Measurements from ENCODE around the gene MINDY3.
"Not testable (repeated sequence)": the region's sequence is repeated elsewhere in the genome, so short reads cannot be mapped to it uniquely, and the experiment has no call there.

MINDY3 gene

GRCh38 chr10:15859509-15859905 is 800 bp downstream of the MINDY3 start:
- intact Hi-C loops (cut with DNase I): no loop called here
- no peak for DNase-seq

- no peak for DNase-seq
- intact Hi-C loops (cut with DNase I): no loop called here
Observed at GRCh38 chr10:15858861-15859281, 1.4 kb downstream of the MINDY3 start.

GRCh38 chr10:15857107-15857575 is 3.2 kb downstream of the MINDY3 start:
- DNase-seq: no peak
- intact Hi-C loops (cut with DNase I): no loop called here

- DNase-seq: no peak
- intact Hi-C loops (cut with DNase I): no loop called here
Observed at GRCh38 chr10:15856328-15857015, 3.8 kb downstream of the MINDY3 start.

- intact Hi-C loops (cut with DNase I): no loop called here
- DNase-seq: no peak
Observed at GRCh38 chr10:15853800-15854199, 6.5 kb downstream of the MINDY3 start.

- intact Hi-C loops (cut with DNase I): no loop called here
- no peak for DNase-seq
Observed at GRCh38 chr10:15852111-15852557, 8.2 kb downstream of the MINDY3 start.

- DNase-seq; intact Hi-C loops (cut with DNase I): not testable (repeated sequence)
Observed at GRCh38 chr10:15850337-15850978, 9.8 kb downstream of the MINDY3 start.

GRCh38 chr10:15849316-15849715 is 11.0 kb downstream of the MINDY3 start:
- intact Hi-C loops (cut with DNase I): no loop called here
- DNase-seq: no peak

- no peak for DNase-seq
- intact Hi-C loops (cut with DNase I): no loop called here
Observed at GRCh38 chr10:15847481-15847880, 12.8 kb downstream of the MINDY3 start.

- no peak for DNase-seq
- intact Hi-C loops (cut with DNase I): no loop called here
Observed at GRCh38 chr10:15844517-15844916, 15.8 kb downstream of the MINDY3 start.

- intact Hi-C loops (cut with DNase I): no loop called here
- DNase-seq: no peak
Observed at GRCh38 chr10:15843695-15844094, 16.6 kb downstream of the MINDY3 start.

- intact Hi-C loops (cut with DNase I): no loop called here
- no peak for DNase-seq
Observed at GRCh38 chr10:15842556-15843169, 17.6 kb downstream of the MINDY3 start.

GRCh38 chr10:15841696-15842095 is 18.6 kb downstream of the MINDY3 start:
- intact Hi-C loops (cut with DNase I): no loop called here
- no peak for DNase-seq

- no peak for DNase-seq
- intact Hi-C loops (cut with DNase I): no loop called here
Observed at GRCh38 chr10:15836807-15837206, 23.5 kb downstream of the MINDY3 start.

GRCh38 chr10:15829495-15829894 is 30.8 kb downstream of the MINDY3 start:
- DNase-seq: no peak
- intact Hi-C loops (cut with DNase I): loop anchor here (10.0 kb wide), 1 partner anchor 395 kb away; no protein-coding TSS in a partner anchor

- DNase-seq: no peak
Observed at GRCh38 chr10:15824498-15824897, 35.8 kb downstream of the MINDY3 start.

GRCh38 chr10:15822131-15822530 is 38.2 kb downstream of the MINDY3 start:
- intact Hi-C loops (cut with DNase I): loop anchor here (10.0 kb wide), 1 partner anchor 387 kb away; no protein-coding TSS in a partner anchor
- DNase-seq: no peak

More at GRCh38 chr10:15824498-15824897, 35.8 kb downstream of the MINDY3 start:
- intact Hi-C loops (cut with DNase I): loop anchor here (10.0 kb wide), 1 partner anchor 390 kb away; no protein-coding TSS in a partner anchor

GRCh38 chr10:15821046-15821683 is 39.1 kb downstream of the MINDY3 start:
- DNase-seq: no peak
- intact Hi-C loops (cut with DNase I): loop anchor here (10.0 kb wide), 1 partner anchor 386 kb away; no protein-coding TSS in a partner anchor

GRCh38 chr10:15817409-15818046 is 42.8 kb downstream of the MINDY3 start:
- DNase-seq: no peak
- intact Hi-C loops (cut with DNase I): no loop called here
